ENCODE results near the gene MCTP2. TPM values are rescaled to one million over a fixed set of nuclear protein-coding genes. Genes with fewer than 3 reads are reported as not detected.

MCTP2 gene
- total and polyA plus RNA-seq, 2 of the 8 experiments (the other 6 are each of a cell fraction or from before 2014, with no cell fraction given), result 3.4 to 4.5 TPM

DNA sequence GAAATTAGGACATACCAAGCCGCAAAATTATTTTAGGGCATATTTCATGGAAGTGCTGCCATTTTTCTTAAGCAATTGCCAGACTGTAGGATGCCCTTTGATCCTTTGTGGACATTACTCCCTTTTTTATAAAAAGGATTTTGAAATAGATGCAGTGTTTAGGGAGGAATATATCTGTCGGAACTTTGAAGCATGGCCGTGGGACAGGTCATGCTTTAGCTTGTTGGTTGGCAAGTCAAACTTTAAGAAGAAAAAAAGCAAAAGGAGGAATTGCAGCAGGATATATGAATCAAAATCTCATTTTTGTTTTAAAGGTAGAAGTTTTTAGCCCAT is 122.1 kb downstream of the MCTP2 start:
- Histone ChIP-seq H2BK15ac (ENCODE audit: low read length) (no peak overlapping the region), H3K23ac (ENCODE audit: insufficient read length) (no peak overlapping the region), H2BK5ac (ENCODE audit: low read depth, low read length) (no peak overlapping the region), H3K9me3 (ENCODE audit: insufficient read depth in 2 of 2, low read depth in 1 of 2, low read length in 1 of 2) (0 out of 4 replicates have a peak, but pooled peaks cover 0 to 3% of the 10 kb centered on the region in 2 experiments), H3K27ac (ENCODE audit: low read depth, low read length) (no peak overlapping the region), H3K27me3 (replicated peaks in 1 of 4; ENCODE audit: control insufficient read depth in 3 of 4, extremely low read depth in 1 of 4, insufficient read depth in 3 of 4, low read length in 3 of 4) (no peaks in the 10 kb centered on the region), H4K5ac (ENCODE audit: insufficient read length, low read depth, low read length) (no peak overlapping the region), H3K4me2 (ENCODE audit: insufficient read depth in 1 of 2, low read depth in 2 of 2, low read length in 2 of 2) (no peak overlapping the region), H2BK20ac (ENCODE audit: low read length) (no peak overlapping the region), H3K36me3 (ENCODE audit: control insufficient read depth in 2 of 4, insufficient read depth in 4 of 4, low read length in 3 of 4) (no peaks in the 10 kb centered on the region), H3K18ac (ENCODE audit: extremely low read depth, low read length) (no peak overlapping the region), H2BK120ac (replicated peaks; ENCODE audit: low read depth, low read length) (no peak overlapping the region), H3K79me2 (ENCODE audit: control insufficient read depth in 1 of 2, insufficient read depth in 2 of 2, low read length in 2 of 2) (no peaks in the 10 kb centered on the region), H3K23me2 (ENCODE audit: low read depth, low read length) (no peaks in the 10 kb centered on the region), H2AK5ac (ENCODE audit: low read depth, low read length) (no peak overlapping the region), H3K9ac (replicated peaks in 1 of 4; ENCODE audit: extremely low read depth in 1 of 4, low read depth in 3 of 4, low read length in 3 of 4) (no peak overlapping the region), H3K4ac (replicated peaks; ENCODE audit: insufficient read length, low read depth, low read length) (no peak overlapping the region), H4K91ac (replicated peaks; ENCODE audit: insufficient read length, low read length) (no peak overlapping the region), H2AFZ (ENCODE audit: low read length) (no peak overlapping the region), H2BK12ac (ENCODE audit: low read depth, low read length) (no peak overlapping the region), H3K14ac (ENCODE audit: insufficient read length) (no peak overlapping the region), H3K4me3 (ENCODE audit: extremely low read depth in 1 of 4, insufficient read depth in 2 of 4, low read depth in 3 of 4, low read length in 4 of 4) (no peak overlapping the region), H3K4me1 (replicated peaks in 1 of 4; ENCODE audit: control insufficient read depth in 3 of 4, insufficient read depth in 4 of 4, low read length in 3 of 4) (no peaks in the 10 kb centered on the region), H4K20me1 (replicated peaks in 1 of 2; ENCODE audit: control insufficient read depth in 1 of 2, insufficient read depth in 2 of 2, low read length in 2 of 2) (no peaks in the 10 kb centered on the region), H4K8ac (ENCODE audit: extremely low read depth, insufficient read depth, low read length) (no peak overlapping the region), H3K56ac (replicated peaks; ENCODE audit: insufficient read length, low read depth, low read length) (no peak overlapping the region), H3K79me1 (ENCODE audit: low read depth, low read length) (no peaks in the 10 kb centered on the region)
- TF ChIP-seq ASH2L (IDR thresholded peaks at IDR 0.05; ENCODE audit: low read length), result no peak
- no peak for TF ChIP-seq RNF2 (IDR thresholded peaks at IDR 0.05; ENCODE audit: borderline replicate concordance, low read depth, low read length, missing control alignments, poor library complexity, severe bottlenecking)
- no peak for TF ChIP-seq SIRT6 (IDR thresholded peaks at IDR 0.05; ENCODE audit: low read length)
- TF ChIP-seq PHF8 (conservative IDR thresholded peaks at IDR 0.05; ENCODE audit: low read depth, low read length), result no peak
- no peak for TF ChIP-seq RXRA (IDR thresholded peaks at IDR 0.05; ENCODE audit: insufficient read depth, low read depth, low read length)
- TF ChIP-seq TAF7 (optimal IDR thresholded peaks at IDR 0.05; ENCODE audit: borderline replicate concordance, low read depth, low read length), result no peak
- TF ChIP-seq SRF (IDR thresholded peaks at IDR 0.05; ENCODE audit: low read depth, low read length), result no peak
- TF ChIP-seq HDAC6 (IDR thresholded peaks at IDR 0.05; ENCODE audit: low read depth, low read length), result no peak
- TF ChIP-seq, protein P1, sequence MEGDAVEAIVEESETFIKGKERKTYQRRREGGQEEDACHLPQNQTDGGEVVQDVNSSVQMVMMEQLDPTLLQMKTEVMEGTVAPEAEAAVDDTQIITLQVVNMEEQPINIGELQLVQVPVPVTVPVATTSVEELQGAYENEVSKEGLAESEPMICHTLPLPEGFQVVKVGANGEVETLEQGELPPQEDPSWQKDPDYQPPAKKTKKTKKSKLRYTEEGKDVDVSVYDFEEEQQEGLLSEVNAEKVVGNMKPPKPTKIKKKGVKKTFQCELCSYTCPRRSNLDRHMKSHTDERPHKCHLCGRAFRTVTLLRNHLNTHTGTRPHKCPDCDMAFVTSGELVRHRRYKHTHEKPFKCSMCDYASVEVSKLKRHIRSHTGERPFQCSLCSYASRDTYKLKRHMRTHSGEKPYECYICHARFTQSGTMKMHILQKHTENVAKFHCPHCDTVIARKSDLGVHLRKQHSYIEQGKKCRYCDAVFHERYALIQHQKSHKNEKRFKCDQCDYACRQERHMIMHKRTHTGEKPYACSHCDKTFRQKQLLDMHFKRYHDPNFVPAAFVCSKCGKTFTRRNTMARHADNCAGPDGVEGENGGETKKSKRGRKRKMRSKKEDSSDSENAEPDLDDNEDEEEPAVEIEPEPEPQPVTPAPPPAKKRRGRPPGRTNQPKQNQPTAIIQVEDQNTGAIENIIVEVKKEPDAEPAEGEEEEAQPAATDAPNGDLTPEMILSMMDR (IDR thresholded peaks at IDR 0.05; ENCODE audit: control extremely low read depth in 1 of 3, insufficient read depth in 1 of 3, low read depth in 1 of 3, low read length in 3 of 3), result no peak
- FAIRE-seq (no peak), DNase-seq (ENCODE audit: low read depth in 1 of 2, low spot score in 2 of 2) (no peak)
- ChIA-PET POLR2A (ENCODE audit: partially characterized antibody) (no interaction called here), CTCF (ENCODE audit: partially characterized antibody) (interaction anchor here (0.9 kb wide), 1 partner anchor 189 kb away, joined by 3 read pairs; no protein-coding TSS in a partner anchor)
- WGBS, 2 experiments (ENCODE audit: extremely low coverage in 1 of 2, insufficient coverage in 1 of 2, insufficient read length in 1 of 2, insufficient replicate concordance in 2 of 2, low coverage in 1 of 2, low lambda C conversion rate in 2 of 2, missing lambda C conversion rate in 1 of 2), result 98% methylated on average over 3 of the region's 3 CpGs; no CpG with 5 or more reads in 1 of the 2 experiments
